SHP77 treated with DMSO at 0.1 percent for 48 hours (cell line): ENCODE results near the gene AKNAD1.
A peak's percentile ranks its signal among the peaks of the same experiment; 100 is the strongest.
"Not testable (repeated sequence)": the region's sequence is repeated elsewhere in the genome, so short reads cannot be mapped to it uniquely, and the experiment has no call there.

ENCODE experiments used
- DNase-seq: peaks from one replicate; lab custom pipeline; 2025; lab: John Stamatoyannopoulos, UW

AKNAD1 gene, protein sequence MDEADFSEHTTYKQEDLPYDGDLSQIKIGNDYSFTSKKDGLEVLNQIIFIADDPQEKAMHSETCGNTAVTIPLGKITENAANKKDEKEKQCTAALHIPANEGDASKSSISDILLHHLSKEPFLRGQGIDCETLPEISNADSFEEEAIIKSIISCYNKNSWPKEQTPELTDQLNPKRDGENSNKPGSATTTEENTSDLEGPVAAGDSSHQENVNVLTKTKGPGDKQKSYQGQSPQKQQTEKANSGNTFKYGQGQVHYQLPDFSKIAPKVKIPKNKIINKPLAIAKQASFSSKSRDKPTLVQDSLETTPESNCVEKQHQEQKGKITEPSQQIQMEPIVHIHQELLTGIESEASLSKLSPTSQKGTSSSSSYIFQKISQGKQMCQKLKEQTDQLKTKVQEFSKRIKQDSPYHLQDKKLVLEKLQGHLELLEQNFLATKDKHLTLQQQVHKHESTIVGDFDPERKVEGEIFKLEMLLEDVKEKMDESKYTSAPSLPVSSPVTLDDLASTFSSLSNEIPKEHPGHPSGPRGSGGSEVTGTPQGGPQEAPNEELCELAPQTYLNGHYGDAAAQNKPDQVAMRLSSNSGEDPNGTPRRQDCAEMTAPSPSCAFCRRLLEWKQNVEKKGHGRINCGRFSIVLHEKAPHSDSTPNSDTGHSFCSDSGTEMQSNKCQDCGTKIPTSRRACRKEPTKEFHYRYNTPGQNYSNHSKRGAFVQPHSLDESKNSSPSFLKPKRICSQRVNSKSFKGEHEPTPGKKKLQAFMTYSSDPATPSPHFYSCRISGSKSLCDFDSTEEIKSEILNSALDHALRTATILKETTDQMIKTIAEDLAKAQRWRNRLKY

DNA sequence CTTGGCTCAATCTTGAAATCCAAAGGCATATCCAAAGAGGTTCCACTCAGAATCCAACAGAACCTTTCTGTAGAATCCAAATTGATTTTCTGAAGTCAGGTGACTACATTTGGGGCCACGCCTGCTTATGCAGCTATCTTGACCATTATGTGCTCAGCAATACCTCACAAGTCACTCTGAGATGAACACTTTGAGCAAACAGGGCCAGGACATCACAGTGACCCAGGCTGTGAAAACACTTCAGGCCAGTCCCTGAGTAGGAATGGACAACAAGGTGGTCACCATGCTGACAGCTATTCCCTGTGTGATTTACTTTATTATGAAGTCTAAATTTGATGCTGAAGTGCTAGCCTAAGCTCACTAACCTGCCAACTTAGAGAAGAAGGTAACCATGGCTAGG, at the start of gene AKNAD1:
TSS of gene AKNAD1 (minus strand) at position 101 of the 400 bp plus-strand sequence. CDS start 4,430 bp downstream, outside the sequence.
- no peak for DNase-seq

DNA sequence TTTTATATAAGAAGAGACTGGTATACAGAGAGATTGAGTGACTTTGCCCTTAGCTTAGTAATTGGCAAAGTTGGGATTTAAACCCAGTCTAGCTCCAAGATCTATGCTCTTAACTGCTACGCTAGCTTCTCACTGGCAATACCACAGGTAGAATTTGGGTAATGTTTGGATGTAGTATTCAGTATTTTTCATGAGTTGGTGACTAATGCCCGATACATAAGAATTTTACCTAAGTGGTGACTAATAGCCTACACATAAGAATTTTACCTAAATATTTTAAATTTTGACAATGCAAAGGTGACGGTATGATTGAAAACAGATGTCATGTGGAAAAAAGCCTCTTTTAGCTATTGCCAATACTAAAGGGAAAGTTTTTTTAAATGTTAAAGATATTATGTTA, 44.2 kb upstream of the AKNAD1 start:
- DNase-seq = no peak

DNA sequence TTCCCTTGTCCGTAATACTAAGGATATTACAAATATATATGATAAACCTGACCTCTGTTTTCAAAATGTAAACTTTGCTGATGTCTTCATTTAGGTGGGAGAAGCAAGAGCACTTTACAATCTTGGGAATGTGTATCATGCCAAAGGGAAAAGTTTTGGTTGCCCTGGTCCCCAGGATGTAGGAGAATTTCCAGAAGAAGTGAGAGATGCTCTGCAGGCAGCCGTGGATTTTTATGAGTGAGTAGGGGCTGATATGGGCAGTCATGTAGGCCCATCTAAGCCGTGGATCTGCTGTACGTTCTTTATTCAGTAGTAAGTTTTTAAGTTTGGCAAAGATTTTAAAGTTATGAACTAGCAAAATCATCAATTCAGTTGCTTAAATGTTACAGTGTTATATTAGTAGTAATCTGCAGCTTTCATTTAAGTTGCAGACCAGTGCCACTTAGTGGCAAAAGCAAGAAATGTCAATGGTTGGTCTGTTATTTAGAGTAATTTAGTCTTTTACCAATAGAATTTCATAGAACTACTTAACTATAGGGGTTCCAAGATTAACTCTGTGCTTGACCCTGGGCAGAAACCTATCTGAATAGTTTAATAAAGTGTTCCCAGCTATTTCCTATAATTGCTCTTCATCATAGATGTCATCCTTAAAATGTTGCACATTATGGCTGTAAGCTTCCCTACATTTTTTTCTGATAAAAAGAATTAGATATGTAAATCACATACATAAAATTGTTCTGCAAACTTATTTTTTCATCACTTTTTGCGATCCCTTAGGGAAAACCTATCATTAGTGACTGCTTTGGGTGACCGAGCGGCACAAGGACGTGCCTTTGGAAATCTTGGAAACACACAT, 41.2 kb upstream of the AKNAD1 start:
- DNase-seq = peak; percentile 23

DNA sequence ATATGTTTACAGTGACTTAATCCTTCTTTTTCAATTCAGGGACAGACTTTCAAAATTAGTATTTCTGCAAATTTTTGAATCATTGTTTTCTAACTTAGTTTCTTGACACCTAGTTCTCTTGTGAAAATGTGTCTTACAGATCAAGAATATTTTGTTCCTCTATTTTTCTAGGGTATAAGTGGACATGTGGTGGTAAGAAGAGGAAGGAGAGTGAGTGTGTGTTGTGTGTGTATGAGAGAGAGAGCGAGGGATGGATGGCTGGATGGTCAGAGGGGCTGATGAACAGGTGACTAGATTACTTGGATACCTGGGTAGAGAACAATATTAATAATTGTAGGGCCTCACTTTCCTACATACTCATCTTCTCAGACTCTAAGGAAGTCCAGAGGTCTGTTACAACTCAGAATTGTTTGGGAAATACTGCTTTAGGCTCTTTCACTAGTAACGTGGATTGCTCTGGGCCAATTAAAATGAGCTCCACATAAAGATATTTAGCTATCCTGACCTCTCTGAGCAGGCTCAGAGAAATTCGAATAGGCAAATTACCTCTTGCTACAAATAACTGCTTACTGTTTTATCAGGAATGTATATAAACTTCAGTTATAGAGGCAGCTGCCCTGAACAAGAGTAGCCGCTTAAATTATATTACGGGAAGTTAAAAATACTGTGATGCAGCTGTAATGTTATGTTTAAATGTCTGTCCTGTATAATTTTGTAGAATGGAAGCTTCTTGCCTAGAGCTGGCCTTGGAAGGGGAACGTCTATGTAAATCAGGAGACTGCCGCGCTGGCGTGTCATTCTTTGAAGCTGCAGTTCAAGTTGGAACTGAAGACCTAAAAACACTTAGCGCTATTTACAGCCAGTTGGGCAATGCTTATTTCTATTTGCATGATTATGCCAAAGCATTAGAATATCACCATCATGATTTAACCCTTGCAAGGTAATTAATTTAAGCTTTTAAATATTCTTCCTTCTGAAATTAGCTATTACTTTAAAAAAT, 39.6 kb upstream of the AKNAD1 start:
- DNase-seq = no peak

DNA sequence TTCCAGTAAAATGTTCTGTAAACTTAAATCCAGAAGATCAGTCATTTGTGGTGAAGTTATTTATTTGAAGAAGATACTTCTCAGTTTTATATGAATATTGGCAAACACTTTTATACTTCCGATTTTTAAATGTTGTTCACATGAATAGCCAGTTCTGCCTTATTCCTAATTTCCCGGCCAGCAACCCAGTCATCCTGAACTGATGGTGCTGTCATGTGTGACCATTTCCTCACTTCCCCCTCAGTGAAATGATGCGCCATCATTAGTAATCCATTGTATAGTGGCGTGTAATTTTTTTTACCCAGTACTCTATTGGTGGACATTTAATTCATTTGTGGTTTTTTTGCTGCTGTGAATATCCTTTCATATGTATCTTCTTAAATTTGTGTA, 36.2 kb upstream of the AKNAD1 start:
- DNase-seq = no peak

DNA sequence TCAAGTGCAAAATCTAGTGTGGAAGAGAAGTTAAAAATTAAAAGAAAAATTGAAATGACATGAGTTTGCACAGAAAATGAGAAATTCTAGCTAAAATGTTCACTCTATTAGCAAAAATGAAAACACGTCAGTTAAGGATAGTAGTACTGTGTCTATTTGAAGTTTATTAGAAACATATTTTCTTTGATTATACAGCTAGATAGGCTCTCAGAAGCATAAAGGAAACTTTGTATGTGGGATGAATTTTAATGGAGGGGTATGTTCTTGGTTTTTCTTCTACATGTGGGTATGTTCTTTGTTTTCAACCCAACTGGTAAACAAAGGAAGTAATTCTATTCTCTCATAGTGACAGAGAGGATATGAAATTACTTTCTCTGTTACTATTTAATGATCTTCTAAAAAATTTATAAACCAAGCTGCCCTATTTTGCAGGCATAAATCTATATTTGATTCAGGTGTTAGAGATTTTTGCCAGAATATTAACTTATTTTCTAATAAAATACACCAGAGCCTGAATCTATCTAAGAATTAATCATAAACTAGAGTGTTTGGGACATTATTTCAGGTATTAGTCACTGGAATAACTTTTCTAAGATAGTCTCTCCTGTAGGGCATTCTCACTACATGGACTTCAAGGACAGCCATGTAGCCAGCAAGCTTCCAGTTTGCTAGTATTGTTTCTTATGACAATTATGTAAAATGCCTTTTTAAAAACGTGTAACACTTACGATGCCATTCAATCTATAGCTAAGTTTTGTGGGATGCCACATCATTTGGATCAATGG, 35.7 kb upstream of the AKNAD1 start:
- DNase-seq = no peak

DNA sequence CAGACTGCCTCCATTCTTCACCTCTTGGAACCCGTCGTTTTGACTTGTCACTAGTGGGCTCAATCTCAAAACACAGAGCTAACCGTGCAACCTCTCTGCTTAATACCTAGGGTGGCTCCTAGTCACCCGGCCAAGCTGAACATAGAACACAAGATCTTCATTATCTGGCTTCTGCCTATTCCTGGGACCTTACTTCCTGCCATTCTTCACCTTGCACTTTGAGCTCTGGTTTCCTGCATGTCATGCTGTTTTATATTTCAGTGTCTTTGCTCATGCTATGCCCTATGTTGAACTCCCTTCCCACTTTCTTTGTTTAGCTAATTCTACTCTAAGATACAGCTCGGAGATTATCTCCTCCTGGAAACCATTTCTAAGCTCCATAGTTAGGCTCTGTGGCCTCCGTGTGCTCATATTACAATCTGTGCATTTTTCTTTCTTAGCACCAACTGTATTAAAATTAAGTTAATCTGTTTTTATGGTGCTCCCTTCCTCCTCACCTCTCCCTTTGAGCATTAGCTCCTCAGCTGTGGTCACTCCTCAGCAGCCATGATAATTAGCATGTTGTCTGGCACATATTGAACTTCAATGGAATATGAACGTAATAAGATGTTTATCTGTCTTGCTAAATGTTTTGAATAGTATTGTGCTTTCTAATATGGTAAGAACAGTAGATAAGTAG, 33.0 kb upstream of the AKNAD1 start:
- no peak for DNase-seq

DNA sequence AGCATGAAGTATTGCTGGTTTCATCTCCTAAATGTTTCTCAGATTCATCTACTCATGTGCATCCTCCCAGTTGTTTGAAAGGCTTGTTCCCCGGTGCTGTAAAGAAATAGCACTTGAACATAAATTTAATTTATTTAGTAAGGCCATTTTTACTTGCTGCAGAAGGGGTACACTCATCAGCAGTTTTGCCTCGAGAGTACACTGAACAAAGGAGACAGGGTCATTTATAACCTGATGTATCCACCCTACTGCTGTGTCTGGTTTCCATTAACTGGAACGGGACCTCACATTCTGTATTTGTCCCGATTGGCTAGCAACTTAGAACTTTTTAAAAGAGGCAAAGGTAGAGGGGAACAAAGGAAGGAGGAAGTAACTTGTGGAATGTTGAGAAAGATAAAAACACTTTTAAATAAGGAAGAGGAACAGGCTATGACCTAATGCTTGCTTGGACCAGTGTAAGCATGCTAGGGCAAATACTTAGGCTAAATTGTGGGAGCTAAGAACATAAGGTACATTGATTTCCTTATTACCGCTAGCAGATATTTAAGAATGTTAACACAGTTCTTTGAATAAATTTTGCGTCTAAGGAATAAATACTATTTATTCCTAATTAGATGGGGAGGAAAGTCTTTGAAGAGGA, 32.2 kb upstream of the AKNAD1 start:
- DNase-seq = not testable (repeated sequence)

DNA sequence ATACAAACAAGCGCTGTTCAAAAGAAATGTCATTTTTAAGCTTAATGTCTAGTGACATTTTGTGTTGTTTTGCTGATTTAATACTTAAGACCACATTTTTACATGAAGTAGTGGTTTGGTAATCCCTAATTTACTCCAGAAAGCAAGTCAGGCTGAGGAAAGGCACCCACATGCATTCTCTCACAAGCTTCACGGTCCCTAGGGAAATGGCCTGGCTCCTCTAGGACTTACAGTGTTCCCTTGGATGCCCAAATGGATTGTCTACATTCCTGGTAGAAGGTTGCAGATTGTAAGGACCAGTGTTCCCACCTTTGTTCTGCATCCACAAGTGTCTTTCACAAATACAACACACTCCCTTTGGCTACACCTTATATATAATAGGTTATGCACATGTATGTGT, 29.4 kb upstream of the AKNAD1 start:
- no peak for DNase-seq

DNA sequence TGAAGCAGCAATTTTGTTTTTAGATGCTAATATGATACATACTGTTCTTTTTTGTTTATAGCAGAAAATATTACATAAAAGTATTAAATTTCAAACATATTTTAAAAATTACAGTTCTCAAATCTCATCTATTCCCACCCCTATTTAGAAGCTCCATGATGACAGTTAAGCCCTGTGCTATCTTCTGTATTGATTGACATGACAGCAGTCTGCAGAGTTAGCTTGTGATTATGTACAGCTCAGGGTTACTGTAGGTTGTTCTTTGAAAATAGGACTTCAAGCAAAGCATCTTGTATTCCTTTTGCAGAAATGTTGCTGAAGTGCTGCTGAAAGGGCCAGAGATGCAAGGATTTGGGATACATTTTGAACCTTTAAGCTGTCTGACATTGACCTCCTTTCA, 28.1 kb upstream of the AKNAD1 start:
- no peak for DNase-seq

DNA sequence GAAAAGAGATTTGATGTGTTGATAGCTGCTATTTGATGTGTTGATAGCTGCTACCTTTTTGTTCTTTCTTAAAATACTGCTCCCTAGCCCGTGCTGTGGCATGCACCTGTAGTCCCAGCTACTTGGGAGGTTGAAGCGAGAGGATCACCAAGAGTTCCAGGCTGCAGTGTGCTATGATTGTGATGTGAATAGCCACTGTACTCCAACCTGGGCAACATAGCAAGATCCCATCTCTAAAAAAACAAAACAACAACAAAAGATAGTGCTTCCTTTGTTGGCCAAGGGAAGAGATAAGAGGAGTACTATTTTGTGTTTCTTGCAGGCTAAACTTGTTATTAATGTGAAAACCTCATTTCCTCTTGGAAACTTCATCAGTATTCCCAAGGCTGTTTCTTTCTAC, 25.9 kb upstream of the AKNAD1 start:
- no peak for DNase-seq

DNA sequence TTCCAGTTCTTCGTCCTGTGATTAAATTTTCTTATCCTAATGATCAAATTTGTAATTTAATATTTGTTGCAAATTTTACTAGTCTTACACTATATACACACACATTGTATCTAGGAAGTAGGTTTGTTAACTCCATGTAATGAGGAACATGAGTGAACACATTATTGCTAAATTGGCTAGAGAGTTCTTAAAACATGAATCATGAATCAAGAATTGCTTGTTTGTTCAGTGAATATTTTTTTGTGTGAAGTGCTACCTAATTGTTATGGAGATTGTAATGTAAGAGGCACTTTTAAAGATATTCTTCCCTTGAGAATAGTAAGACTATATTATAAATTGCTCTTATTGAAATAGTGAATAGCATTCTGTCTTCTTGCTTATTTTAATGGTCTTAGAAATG, 24.5 kb upstream of the AKNAD1 start:
- DNase-seq = no peak

DNA sequence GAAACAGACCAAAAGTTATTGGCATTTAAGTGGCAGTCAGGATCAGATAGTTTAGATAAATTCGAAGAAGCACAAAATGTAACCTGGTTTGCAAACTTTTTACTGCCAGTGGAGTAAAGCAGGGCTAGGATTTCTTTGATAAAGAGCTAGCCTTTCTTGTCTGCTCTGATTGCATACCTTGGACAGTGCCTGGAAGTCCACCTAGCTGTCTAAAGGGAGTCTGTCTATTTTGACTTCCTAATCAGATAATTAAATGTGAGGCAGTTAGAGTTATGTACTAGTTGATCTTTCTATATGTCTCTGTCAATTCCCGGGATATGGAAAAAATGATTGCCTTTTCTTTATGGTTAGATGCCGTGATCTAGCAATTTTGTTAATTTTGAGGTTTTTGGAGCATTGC, 24.0 kb upstream of the AKNAD1 start:
- no peak for DNase-seq

DNA sequence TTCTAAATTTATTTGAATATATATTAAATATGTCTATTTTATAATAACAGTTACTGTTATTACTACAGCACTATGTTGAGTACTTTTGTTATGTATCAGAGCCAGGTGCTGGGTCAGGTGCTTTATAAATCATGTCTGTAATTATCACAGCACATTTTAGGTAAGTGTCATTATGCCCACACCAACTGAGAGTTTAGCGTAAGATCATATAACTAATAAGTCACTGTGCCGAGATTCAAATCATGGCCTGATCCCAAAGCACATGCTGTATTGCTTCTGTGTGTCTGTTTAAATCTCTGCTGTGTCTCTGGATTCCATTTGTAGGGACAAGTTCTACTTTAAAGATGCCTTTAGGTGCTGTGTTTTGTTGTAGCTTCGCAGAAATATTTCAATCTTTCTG, 21.8 kb upstream of the AKNAD1 start:
- DNase-seq = no peak

DNA sequence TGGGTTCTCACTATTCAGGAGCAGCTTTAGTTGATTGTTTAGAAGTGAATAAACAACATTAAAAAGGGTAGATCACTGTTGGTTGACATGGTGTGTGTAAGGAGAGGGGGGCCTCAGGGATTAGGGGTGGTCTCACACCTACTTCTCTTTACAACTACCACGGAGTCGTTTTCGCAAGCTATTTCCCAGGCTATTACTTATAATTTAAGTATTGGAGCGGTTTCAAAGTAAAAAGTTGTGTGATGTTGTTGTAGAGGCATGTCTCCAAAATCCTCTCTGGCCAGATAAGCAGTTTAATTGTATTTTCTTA, 21.2 kb upstream of the AKNAD1 start:
- no peak for DNase-seq

DNA sequence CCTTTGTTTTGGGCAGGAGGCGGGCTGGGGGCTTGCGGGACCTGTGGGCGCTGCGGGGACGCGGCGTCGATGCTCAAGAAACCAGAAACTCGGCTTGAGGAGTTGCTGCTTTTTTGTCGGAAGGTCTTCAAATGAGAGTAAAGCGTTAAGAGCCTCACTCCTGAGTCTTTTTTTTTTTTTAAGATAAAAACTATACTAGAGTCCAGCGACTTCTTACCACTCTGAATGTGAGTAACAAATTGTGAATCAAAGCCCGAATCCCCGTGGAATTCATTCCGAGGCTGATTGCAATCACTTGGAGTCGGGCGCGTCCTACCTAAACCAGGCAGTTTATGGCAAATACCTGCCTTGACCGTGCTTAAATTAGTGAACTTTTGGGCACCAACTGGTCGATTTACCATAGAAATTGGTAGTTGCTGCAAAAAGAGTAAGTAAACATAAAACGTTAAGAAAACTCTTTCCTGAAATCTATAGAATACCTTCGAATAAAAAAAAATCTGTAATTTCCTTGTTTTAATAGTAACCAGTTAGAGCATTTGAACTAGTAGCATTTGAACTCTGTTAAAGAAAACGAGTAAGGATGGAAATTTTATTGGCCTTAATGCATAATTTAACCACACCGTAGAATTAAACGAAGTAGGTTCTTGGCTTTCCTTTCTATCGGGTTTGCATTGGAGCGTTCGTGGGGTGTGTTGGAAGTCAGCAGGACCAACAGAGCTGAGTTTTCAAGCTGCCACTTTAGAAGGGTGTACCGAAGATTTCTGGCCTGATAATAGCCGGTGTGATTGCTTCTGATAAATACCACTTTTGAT, 20.7 kb upstream of the AKNAD1 start:
- DNase-seq = no peak

DNA sequence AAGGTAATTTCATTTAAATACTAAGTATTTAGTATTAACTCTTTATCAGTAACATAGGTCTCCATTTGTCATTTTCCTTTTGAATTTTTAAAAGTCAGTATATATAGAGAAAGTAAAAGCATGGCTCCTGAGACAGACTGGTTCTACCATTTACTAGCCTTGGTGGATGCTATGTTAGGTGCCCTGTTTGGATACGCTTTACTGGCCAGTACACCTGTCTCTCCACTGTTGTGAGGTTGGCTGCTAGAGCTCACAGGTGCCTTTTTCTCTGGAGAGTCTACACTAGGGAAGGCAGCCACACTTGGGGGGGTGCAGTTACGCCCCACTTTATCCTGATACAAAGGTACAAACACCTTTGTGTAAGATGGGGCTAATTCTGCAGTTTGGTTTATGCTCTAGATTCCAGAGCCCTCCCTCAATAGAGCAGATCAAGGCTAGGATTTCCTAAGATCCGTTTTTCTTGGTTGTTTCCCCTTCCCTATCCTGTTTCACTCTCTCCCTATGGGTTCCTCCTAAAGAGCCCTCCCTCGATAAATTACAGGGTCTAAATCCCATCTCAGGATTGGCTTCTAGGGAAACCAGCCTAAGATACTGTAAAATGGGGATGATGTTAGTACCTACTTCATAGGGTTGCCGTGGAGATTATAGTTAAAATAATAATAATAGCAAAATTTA, 14.3 kb upstream of the AKNAD1 start:
- DNase-seq = no peak

DNA sequence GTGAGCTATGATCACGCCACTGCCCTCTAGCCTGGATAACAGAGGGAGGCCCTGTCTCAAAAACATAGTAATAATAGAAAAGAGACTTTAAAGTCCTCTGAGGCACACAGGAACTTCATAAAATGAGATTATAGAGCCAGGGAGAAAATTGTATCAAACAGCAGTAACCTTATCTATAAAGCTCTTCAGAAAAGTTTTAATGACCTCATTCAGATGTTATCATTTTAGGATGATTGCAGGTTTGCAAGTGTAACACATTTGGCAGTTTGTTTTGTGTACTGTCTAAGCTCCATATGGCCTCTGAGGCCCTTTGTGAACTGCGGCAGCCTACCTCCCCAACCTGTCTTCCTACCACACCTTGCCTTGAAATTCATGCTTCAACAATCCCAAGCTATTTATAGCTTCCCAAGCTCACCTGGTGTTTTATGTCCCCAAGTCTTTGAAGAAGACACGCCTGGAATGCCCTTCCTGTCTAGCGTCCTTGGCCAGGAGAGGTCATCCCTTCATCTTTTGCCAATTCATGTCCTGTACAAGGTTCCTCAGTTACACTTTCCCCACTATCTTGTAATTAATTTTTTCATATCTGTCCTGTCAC, 8.5 kb upstream of the AKNAD1 start:
- DNase-seq = no peak
